HEK293 (cell line): ENCODE results near the gene SP3.

Experiments
- CTCF ChIA-PET: fragments of 350-600 bp; formaldehyde crosslinking; extraction: SDS; loops from one replicate; lab custom pipeline; 2021; ENCODE audit warnings: antibody characterized with exemption; lab: Yijun Ruan, JAX
- POLR2A ChIA-PET: fragments of 300-600 bp; formaldehyde crosslinking; extraction: SDS; loops from one replicate; lab custom pipeline; 2020; ENCODE audit warnings: antibody characterized with exemption, inconsistent platforms; lab: Yijun Ruan, JAX
- H3K27ac ChIP-seq: fragments of 200-500 bp; sonication (Bioruptor generic); 2 replicates; pipeline ENCODE4 v1.5.1; 2014; ENCODE audit warnings: low read depth, low read length, control low read depth, inconsistent platforms; ENCODE audit errors: extremely low read depth
- H3K36me3 ChIP-seq, 2 experiments: fragments of 200-500 bp in 1 of 2; sonication (Bioruptor generic) in 1 of 2; 1 replicate in 1 of 2; 2 replicates in 1 of 2; pipeline ENCODE4 v1.5.1; 2014 to 2017; ENCODE audit warnings: inconsistent platforms in 2 of 2, low read length in 2 of 2; ENCODE audit not compliant: control insufficient read depth in 2 of 2, insufficient read depth in 1 of 2
- H3K4me1 ChIP-seq: fragments of 200-500 bp; sonication (Bioruptor generic); 2 replicates; pipeline ENCODE4 v1.5.1; 2014; ENCODE audit warnings: mild to moderate bottlenecking, low read length, inconsistent platforms; ENCODE audit not compliant: control insufficient read depth, insufficient read depth
- H3K4me3 ChIP-seq: 2 replicates; pipeline ENCODE4 v1.5.1; 2011; ENCODE audit warnings: low read depth, mild to moderate bottlenecking, control low read depth, low read length, moderate library complexity
- H3K9me3 ChIP-seq: fragments of 200-500 bp; sonication (Bioruptor generic); 2 replicates; pipeline ENCODE4 v1.5.1; 2014; ENCODE audit warnings: low read depth, low read length, inconsistent platforms; ENCODE audit not compliant: control insufficient read depth, insufficient read depth
- PATZ1 ChIP-seq: fragments of 450-650 bp; formaldehyde crosslinking; IDR thresholded peaks from 2 replicates; pipeline ENCODE4 v1.5.1; 2016; ENCODE audit warnings: missing biosample characterization, missing genetic modification characterization
- PBX3 ChIP-seq: sonication (generic); formaldehyde crosslinking; IDR thresholded peaks from 2 replicates; pipeline ENCODE4 v1.8.1; 2022; ENCODE audit warnings: mild to moderate bottlenecking, moderate library complexity, missing genetic modification reagents
- SCRT2 ChIP-seq: fragments of 450-650 bp; formaldehyde crosslinking; IDR thresholded peaks from 2 replicates; pipeline ENCODE4 v1.5.1; 2016; ENCODE audit warnings: missing biosample characterization, missing genetic modification characterization
- ZIC2 ChIP-seq: fragments of 450-650 bp; formaldehyde crosslinking; IDR thresholded peaks from 2 replicates; pipeline ENCODE4 v1.5.1; 2016; ENCODE audit warnings: missing biosample characterization, missing genetic modification characterization
- ZNF10 ChIP-seq: fragments of 450-650 bp; formaldehyde crosslinking; IDR thresholded peaks from 2 replicates; pipeline ENCODE4 v1.5.1; 2017; ENCODE audit warnings: missing biosample characterization, missing genetic modification characterization
- ZNF426 ChIP-seq: fragments of 450-650 bp; formaldehyde crosslinking; IDR thresholded peaks from 2 replicates; pipeline ENCODE4 v1.5.1; 2017; ENCODE audit warnings: missing biosample characterization, missing genetic modification characterization, mild to moderate bottlenecking, inconsistent platforms, moderate library complexity
- ZNF488 ChIP-seq: fragments of 450-650 bp; formaldehyde crosslinking; IDR thresholded peaks from 2 replicates; pipeline ENCODE4 v1.5.1; 2016; ENCODE audit warnings: missing biosample characterization, missing genetic modification characterization
- ZNF544 ChIP-seq: fragments of 450-650 bp; formaldehyde crosslinking; IDR thresholded peaks from 2 replicates; pipeline ENCODE4 v1.5.0; 2017; ENCODE audit warnings: missing biosample characterization, missing genetic modification characterization
- ZNF548 ChIP-seq: fragments of 450-650 bp; formaldehyde crosslinking; IDR thresholded peaks from 2 replicates; pipeline ENCODE4 v1.5.1; 2016; ENCODE audit warnings: missing biosample characterization, missing genetic modification characterization
- ZNF670 ChIP-seq: fragments of 450-650 bp; formaldehyde crosslinking; IDR thresholded peaks from 2 replicates; pipeline ENCODE4 v1.5.1; 2016; ENCODE audit warnings: missing biosample characterization, missing genetic modification characterization, low read depth
- ZNF701 ChIP-seq: fragments of 450-650 bp; formaldehyde crosslinking; IDR thresholded peaks from 2 replicates; pipeline ENCODE4 v1.5.1; 2016; ENCODE audit warnings: missing biosample characterization, missing genetic modification characterization
- ZNF76 ChIP-seq: fragments of 450-650 bp; formaldehyde crosslinking; IDR thresholded peaks from 2 replicates; pipeline ENCODE4; 2016; ENCODE audit warnings: low read depth, missing biosample characterization, missing genetic modification characterization, borderline replicate concordance
- ZNF768 ChIP-seq: fragments of 450-650 bp; formaldehyde crosslinking; IDR thresholded peaks from 2 replicates; pipeline ENCODE4 v1.5.1; 2018; ENCODE audit warnings: missing biosample characterization, mild to moderate bottlenecking, missing genetic modification characterization
- ZXDB ChIP-seq: fragments of 450-650 bp; formaldehyde crosslinking; IDR thresholded peaks from 2 replicates; pipeline ENCODE4 v1.5.1; 2016; ENCODE audit warnings: missing biosample characterization, missing genetic modification characterization
- TF ChIP-seq, protein P1 (sequence below): fragments of 450-650 bp; formaldehyde crosslinking; IDR thresholded peaks from 2 replicates; pipeline ENCODE4 v1.5.1; 2016; ENCODE audit warnings: missing biosample characterization, missing genetic modification characterization
- TF ChIP-seq, protein P2 (sequence below): fragments of 450-650 bp; formaldehyde crosslinking; IDR thresholded peaks from 2 replicates; pipeline ENCODE4 v1.5.1; 2016; ENCODE audit warnings: missing biosample characterization, missing genetic modification characterization, low read depth
- TF ChIP-seq, protein P3 (sequence below): fragments of 450-650 bp; formaldehyde crosslinking; IDR thresholded peaks from 2 replicates; pipeline ENCODE4 v1.5.1; 2017; ENCODE audit warnings: missing biosample characterization, missing genetic modification characterization
- TF ChIP-seq, protein P4 (sequence below): fragments of 450-650 bp; formaldehyde crosslinking; IDR thresholded peaks from 2 replicates; pipeline ENCODE4 v1.5.1; 2016; ENCODE audit warnings: missing biosample characterization, missing genetic modification characterization
- TF ChIP-seq, protein P5 (sequence below): IDR thresholded peaks from 2 replicates; pipeline ENCODE4 v1.6.1; 2011; ENCODE audit warnings: mild to moderate bottlenecking, low read depth, low read length, borderline replicate concordance

The SP3 gene

GRCh38 chr2:173978447-173978846, 13.3 kb upstream of the SP3 start:
- CTCF ChIA-PET: interaction anchor here (0.8 kb wide), 1 partner anchor 1623 kb away, joined by 3 read pairs; no protein-coding TSS in a partner anchor
- Histone ChIP-seq H3K27ac (no peak overlapping the region), H3K36me3 (no peaks in the 10 kb centered on the region), H3K4me1 (no peaks in the 10 kb centered on the region), H3K4me3 (no peak overlapping the region), H3K9me3 (no peaks in the 10 kb centered on the region)
- POLR2A ChIA-PET: no interaction called here
- TF ChIP-seq SCRT2: 0 out of 2 replicates have a peak, but pooled peaks have one; percentile 48
- TF ChIP-seq ZXDB (tag by site-specific recombination): no peak

DNA sequence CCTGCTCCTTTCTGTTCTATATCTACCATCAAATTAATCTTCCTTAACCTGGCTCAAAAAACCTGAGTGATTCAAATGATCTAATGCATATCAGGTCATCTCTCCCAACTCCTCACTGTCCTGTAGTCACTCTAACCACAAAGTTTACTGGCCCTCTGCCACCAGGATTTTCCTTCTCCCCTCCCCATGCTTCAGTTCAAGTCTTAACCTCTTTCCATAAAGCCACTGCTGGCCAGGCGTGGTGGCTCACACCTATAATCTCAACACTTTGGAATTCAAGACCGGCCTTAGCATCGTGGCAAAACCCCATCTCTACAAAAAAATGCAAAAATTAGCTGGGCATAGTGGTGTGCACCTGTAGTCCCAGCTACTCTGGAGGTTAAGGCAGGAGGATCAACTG, 7.5 kb upstream of the SP3 start:
- ChIA-PET POLR2A (no interaction called here), CTCF (no interaction called here)
- TF ChIP-seq ZNF544 (tag by site-specific recombination) (no peak), ZIC2 (tag by site-specific recombination) (no peak), ZNF670 (tag by site-specific recombination) (no peak), ZNF701 (no peak), ZXDB (tag by site-specific recombination) (no peak), ZNF488 (tag by site-specific recombination) (no peak), PBX3 (no peak), ZNF548 (tag by site-specific recombination) (no peak), ZNF426 (no peak), ZNF76 (tag by site-specific recombination) (no peak), ZNF768 (no peak), ZNF10 (no peak), PATZ1 (tag by site-specific recombination) (no peak)
- TF ChIP-seq, protein P1, sequence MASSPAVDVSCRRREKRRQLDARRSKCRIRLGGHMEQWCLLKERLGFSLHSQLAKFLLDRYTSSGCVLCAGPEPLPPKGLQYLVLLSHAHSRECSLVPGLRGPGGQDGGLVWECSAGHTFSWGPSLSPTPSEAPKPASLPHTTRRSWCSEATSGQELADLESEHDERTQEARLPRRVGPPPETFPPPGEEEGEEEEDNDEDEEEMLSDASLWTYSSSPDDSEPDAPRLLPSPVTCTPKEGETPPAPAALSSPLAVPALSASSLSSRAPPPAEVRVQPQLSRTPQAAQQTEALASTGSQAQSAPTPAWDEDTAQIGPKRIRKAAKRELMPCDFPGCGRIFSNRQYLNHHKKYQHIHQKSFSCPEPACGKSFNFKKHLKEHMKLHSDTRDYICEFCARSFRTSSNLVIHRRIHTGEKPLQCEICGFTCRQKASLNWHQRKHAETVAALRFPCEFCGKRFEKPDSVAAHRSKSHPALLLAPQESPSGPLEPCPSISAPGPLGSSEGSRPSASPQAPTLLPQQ (tag by site-specific recombination): no peak
- TF ChIP-seq, protein P2, sequence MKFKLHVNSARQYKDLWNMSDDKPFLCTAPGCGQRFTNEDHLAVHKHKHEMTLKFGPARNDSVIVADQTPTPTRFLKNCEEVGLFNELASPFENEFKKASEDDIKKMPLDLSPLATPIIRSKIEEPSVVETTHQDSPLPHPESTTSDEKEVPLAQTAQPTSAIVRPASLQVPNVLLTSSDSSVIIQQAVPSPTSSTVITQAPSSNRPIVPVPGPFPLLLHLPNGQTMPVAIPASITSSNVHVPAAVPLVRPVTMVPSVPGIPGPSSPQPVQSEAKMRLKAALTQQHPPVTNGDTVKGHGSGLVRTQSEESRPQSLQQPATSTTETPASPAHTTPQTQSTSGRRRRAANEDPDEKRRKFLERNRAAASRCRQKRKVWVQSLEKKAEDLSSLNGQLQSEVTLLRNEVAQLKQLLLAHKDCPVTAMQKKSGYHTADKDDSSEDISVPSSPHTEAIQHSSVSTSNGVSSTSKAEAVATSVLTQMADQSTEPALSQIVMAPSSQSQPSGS (tag by site-specific recombination): no peak
- TF ChIP-seq, protein P3, sequence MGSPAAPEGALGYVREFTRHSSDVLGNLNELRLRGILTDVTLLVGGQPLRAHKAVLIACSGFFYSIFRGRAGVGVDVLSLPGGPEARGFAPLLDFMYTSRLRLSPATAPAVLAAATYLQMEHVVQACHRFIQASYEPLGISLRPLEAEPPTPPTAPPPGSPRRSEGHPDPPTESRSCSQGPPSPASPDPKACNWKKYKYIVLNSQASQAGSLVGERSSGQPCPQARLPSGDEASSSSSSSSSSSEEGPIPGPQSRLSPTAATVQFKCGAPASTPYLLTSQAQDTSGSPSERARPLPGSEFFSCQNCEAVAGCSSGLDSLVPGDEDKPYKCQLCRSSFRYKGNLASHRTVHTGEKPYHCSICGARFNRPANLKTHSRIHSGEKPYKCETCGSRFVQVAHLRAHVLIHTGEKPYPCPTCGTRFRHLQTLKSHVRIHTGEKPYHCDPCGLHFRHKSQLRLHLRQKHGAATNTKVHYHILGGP (tag by site-specific recombination): no peak
- TF ChIP-seq, protein P4, sequence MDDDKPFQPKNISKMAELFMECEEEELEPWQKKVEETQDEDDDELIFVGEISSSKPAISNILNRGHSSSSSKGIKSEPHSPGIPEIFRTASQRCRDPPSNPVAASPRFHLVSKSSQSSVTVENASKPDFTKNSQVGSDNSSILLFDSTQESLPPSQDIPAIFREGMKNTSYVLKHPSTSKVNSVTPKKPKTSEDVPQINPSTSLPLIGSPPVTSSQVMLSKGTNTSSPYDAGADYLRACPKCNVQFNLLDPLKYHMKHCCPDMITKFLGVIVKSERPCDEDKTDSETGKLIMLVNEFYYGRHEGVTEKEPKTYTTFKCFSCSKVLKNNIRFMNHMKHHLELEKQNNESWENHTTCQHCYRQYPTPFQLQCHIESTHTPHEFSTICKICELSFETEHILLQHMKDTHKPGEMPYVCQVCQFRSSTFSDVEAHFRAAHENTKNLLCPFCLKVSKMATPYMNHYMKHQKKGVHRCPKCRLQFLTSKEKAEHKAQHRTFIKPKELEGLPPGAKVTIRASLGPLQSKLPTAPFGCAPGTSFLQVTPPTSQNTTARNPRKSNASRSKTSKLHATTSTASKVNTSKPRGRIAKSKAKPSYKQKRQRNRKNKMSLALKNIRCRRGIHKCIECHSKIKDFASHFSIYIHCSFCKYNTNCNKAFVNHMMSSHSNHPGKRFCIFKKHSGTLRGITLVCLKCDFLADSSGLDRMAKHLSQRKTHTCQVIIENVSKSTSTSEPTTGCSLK (tag by site-specific recombination): no peak
- TF ChIP-seq, protein P5, sequence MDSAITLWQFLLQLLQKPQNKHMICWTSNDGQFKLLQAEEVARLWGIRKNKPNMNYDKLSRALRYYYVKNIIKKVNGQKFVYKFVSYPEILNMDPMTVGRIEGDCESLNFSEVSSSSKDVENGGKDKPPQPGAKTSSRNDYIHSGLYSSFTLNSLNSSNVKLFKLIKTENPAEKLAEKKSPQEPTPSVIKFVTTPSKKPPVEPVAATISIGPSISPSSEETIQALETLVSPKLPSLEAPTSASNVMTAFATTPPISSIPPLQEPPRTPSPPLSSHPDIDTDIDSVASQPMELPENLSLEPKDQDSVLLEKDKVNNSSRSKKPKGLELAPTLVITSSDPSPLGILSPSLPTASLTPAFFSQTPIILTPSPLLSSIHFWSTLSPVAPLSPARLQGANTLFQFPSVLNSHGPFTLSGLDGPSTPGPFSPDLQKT: no peak
- Histone ChIP-seq H3K36me3 (no peaks in the 10 kb centered on the region), H3K9me3 (no peaks in the 10 kb centered on the region), H3K4me3 (no peak overlapping the region), H3K4me1 (no peaks in the 10 kb centered on the region), H3K27ac (no peak overlapping the region)
